Measurements from ENCODE around the gene ANKLE1.

The ANKLE1 gene

GRCh38 chr19:17309198-17309964, 27.7 kb downstream of the ANKLE1 start, which contains the start of gene DDA1:
Gene DDA1, plus strand, starts transcription at chr19:17309563. Its CDS starts 92 bp downstream, at chr19:17309655.
- peak; percentile 99 to 100 for DNase-seq

DNA sequence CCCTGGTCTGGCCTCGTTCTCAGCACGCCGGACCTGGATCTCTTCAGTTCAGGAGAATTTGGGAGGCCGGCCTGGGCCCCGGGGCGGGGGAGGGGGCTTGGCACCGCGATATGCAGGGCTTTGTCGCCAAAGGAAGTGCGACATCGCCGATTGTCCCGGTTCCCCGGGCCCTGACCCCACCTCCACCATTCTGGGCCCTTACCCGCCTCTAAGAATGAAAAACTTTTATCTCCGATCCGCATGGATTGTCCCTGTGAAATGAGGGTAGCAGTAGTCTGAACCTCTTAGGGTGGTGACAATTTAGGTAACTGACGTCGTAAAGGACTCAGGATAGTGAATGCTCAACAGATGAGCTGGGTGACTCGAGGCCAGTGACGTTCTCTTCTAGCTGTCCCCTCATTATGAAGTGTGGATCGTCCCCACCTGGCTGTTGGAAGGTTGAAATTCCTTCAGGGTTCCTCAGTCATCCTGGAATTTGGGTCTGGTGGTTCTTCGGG, 28.3 kb downstream of the ANKLE1 start:
- DNase-seq: no peak

DNA sequence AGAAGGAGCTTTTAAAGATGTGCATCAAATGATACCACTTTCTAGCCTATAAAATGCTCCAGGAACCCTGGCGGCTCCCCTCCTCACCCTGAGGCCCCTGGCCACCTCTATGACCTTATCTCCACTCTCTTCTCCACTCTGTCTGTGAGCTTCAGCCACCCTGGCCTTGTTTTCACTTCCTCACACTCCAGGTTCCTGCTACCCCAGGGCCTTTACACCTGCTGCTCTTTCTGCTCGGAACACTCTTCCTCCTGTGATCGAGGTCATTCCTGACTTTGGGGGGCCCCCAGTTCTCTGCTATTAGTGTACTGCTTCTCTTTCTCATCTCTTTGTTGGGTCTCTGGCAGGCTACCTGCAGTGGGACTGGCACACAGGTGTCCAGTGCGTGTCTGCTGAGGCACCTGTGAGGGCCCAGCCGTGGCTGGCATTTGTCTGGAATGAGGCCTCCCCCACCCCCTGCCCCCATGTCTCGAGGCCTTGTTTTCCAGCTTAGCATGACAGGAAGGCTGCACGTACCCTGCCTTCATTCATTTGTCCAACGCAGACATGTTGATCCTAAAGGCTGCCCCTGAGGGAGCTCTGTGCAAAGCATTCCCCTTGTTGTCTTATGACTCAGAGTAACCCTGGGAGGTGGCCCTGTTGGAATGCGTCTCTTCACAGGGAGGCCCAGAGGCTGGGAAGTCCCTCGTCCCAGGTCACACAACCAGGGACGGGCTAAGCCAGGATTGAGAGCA, 29.9 kb downstream of the ANKLE1 start:
- DNase-seq: no peak

DNA sequence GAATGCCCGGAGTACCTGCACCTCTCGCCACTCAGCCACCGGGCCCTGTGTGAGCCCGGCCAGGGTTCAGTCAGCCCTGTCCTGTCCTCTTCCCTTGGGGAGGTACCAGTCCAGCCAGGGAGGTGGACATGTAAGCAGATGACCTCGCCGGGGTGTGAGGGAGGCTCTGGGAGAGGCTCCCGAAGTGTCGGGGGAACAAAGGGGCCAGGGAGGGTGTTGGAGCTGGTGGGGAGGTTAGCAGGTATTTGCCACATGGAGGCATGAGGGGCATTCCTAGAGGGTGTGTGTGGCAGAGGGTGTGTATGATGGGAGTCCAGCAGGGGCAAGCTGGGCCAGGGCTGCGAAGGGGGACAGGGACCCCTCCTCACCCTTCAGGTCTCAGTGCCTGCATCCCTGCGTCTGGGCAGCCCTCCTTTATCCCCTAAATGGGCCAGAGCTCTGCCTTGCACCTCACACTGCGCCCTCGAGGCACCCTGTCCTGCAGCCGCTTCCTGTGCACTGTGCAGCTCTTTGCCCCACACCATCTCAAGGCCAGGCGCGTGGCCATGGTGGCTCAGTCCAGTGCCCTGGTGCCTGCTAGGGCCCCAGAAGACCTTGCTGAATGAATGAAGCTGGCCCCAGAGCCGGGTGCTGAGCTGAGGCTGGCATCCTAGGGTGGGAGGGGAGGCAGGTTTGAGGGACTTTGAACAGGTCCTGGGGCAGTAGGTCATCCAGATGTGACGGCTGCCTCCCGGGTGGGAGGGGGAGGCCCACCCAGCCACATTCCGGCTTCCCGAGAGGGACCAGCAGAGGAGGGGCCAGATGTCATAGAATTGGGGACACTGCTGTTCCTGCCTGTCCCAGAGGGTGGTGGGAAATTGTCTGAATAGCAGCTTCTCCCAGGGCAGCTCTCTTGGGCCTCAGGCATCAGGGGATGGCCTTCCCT, 30.8 kb downstream of the ANKLE1 start:
- DNase-seq: no peak

GRCh38 chr19:17314007-17314593, 32.4 kb downstream of the ANKLE1 start:
- no peak for DNase-seq

GRCh38 chr19:17318966-17319365, 37.3 kb downstream of the ANKLE1 start:
- no peak for DNase-seq

GRCh38 chr19:17319473-17320238, 38.0 kb downstream of the ANKLE1 start:
- DNase-seq: no peak

- DNase-seq: no peak
Measured at GRCh38 chr19:17320435-17320834, 38.7 kb downstream of the ANKLE1 start.

- no peak for DNase-seq
Measured at GRCh38 chr19:17321655-17322489, 40.2 kb downstream of the ANKLE1 start.

- no peak for DNase-seq
Measured at GRCh38 chr19:17322854-17323253, 41.2 kb downstream of the ANKLE1 start.

- DNase-seq: no peak
Measured at GRCh38 chr19:17323300-17323963, 41.7 kb downstream of the ANKLE1 start.

- no peak for DNase-seq
Measured at GRCh38 chr19:17323964-17324332, 42.2 kb downstream of the ANKLE1 start.

- DNase-seq: no peak
Measured at GRCh38 chr19:17324357-17325114, 42.8 kb downstream of the ANKLE1 start.

DNA sequence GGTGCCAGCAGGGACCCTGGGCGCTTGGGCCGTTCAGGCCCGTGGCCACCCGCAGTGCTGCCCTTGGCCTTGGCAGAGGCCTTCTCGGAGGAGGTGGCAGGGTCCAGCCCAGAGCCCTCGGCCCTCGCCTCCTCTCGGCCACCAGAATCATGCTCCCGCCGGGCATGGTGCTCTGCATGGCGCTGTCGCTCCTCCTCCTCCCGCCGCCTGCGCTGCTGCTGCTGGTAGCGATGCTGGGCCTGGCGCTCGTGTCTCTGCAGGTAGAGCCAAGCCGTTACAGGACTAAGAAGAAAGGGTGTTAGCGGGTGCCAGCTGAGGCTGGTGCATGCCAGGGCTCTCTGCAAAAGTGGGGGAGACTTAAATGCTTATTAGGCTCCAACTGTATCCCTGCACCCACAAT, 43.4 kb downstream of the ANKLE1 start:
- no peak for DNase-seq

- no peak for DNase-seq
Measured at GRCh38 chr19:17325881-17326594, 44.3 kb downstream of the ANKLE1 start.

DNA sequence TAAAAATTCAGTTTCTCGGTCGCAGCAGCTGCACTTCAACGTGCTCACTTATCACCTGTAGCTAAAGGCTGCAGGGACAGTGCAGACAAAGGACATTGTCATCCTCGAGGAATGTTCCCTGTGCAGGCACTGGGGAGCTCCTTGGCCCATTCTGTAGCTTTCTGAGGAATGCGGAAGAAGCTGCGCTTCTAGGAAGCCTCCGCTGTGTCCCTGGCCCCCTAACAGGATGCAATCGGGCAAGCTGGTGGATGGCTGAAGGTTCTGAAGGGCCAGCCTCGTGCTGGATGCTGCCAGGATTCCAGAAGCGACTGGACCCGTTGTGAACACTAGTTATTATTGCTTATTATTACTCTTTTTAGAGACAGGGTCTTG, 44.9 kb downstream of the ANKLE1 start:
- no peak for DNase-seq

DNA sequence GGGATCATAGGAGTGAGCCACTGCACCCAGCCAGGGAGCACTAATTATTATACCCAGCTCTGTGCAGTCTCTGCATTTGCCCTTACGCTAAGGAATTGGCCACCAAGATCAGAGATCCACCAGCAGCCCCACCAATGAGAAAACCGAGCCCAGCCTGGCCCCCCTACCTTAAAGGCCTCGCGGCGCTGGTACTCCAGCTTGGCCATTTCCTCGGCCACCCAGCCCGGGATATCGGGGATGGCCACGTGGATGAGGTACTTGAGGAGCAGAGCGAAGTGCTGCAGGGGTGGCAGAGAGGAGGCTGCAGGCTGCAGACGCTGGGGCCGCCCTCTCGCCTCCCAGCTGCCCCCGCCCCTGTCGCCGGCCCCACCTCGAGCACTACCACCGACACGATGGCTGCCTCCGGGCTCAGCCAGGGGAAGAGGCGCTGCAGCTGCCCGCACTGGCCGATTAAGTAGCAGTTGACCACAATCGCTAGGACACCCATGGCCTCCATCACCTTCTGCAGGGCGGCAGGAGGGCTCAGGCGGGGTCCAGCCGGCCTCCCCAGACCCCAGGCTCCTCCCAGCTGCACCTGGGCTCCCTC, 45.5 kb downstream of the ANKLE1 start:
- DNase-seq: no peak
